HEK293 (cell line): ENCODE measurements around the gene COQ4.

Source experiments
- CTCF ChIA-PET: fragments of 350-600 bp; formaldehyde crosslinking; extraction: SDS; loops from one replicate; lab custom pipeline; 2021; ENCODE audit warnings: antibody characterized with exemption; lab: Yijun Ruan, JAX
- POLR2A ChIA-PET: fragments of 300-600 bp; formaldehyde crosslinking; extraction: SDS; loops from one replicate; lab custom pipeline; 2020; ENCODE audit warnings: antibody characterized with exemption, inconsistent platforms; lab: Yijun Ruan, JAX
- H3K27ac ChIP-seq: fragments of 200-500 bp; sonication (Bioruptor generic); 2 replicates; pipeline ENCODE4 v1.5.1; 2014; ENCODE audit warnings: low read depth, low read length, control low read depth, inconsistent platforms; ENCODE audit errors: extremely low read depth
- H3K36me3 ChIP-seq, 2 experiments: fragments of 200-500 bp in 1 of 2; sonication (Bioruptor generic) in 1 of 2; 1 replicate in 1 of 2; 2 replicates in 1 of 2; pipeline ENCODE4 v1.5.1; 2014 to 2017; ENCODE audit warnings: inconsistent platforms in 2 of 2, low read length in 2 of 2; ENCODE audit not compliant: control insufficient read depth in 2 of 2, insufficient read depth in 1 of 2
- H3K4me1 ChIP-seq: fragments of 200-500 bp; sonication (Bioruptor generic); 2 replicates; pipeline ENCODE4 v1.5.1; 2014; ENCODE audit warnings: mild to moderate bottlenecking, low read length, inconsistent platforms; ENCODE audit not compliant: control insufficient read depth, insufficient read depth
- H3K4me3 ChIP-seq: 2 replicates; pipeline ENCODE4 v1.5.1; 2011; ENCODE audit warnings: low read depth, mild to moderate bottlenecking, control low read depth, low read length, moderate library complexity
- H3K9me3 ChIP-seq: fragments of 200-500 bp; sonication (Bioruptor generic); 2 replicates; pipeline ENCODE4 v1.5.1; 2014; ENCODE audit warnings: low read depth, low read length, inconsistent platforms; ENCODE audit not compliant: control insufficient read depth, insufficient read depth
- GLI4 ChIP-seq: fragments of 450-650 bp; formaldehyde crosslinking; IDR thresholded peaks from 2 replicates; pipeline ENCODE4 v1.5.1; 2016; ENCODE audit warnings: missing biosample characterization, missing genetic modification characterization
- HOXA7 ChIP-seq: sonication (generic); formaldehyde crosslinking; IDR thresholded peaks from 2 replicates; pipeline ENCODE4 v1.8.1; 2022; ENCODE audit warnings: missing genetic modification reagents, borderline replicate concordance
- KLF1 ChIP-seq: fragments of 450-650 bp; formaldehyde crosslinking; IDR thresholded peaks from 2 replicates; pipeline ENCODE4 v1.5.1; 2016; ENCODE audit warnings: missing biosample characterization, missing genetic modification characterization
- KLF9 ChIP-seq: fragments of 450-650 bp; formaldehyde crosslinking; IDR thresholded peaks from 2 replicates; pipeline ENCODE4 v1.5.1; 2016; ENCODE audit warnings: missing biosample characterization, missing genetic modification characterization, low read depth
- SCRT2 ChIP-seq: fragments of 450-650 bp; formaldehyde crosslinking; IDR thresholded peaks from 2 replicates; pipeline ENCODE4 v1.5.1; 2016; ENCODE audit warnings: missing biosample characterization, missing genetic modification characterization
- TCF7L2 ChIP-seq: IDR thresholded peaks from 2 replicates; pipeline ENCODE4 v1.6.1; 2011; ENCODE audit warnings: low read depth, mild to moderate bottlenecking, inconsistent platforms, low read length, moderate library complexity, borderline replicate concordance
- YY1 ChIP-seq: fragments of 450-650 bp; formaldehyde crosslinking; IDR thresholded peaks from 2 replicates; pipeline ENCODE4 v1.5.1; 2018; ENCODE audit warnings: missing biosample characterization, missing genetic modification characterization
- YY2 ChIP-seq: fragments of 450-650 bp; formaldehyde crosslinking; IDR thresholded peaks from 2 replicates; pipeline ENCODE4 v1.5.1; 2016; ENCODE audit warnings: missing biosample characterization, missing genetic modification characterization
- ZBTB17 ChIP-seq: fragments of 450-650 bp; formaldehyde crosslinking; IDR thresholded peaks from 2 replicates; pipeline ENCODE4 v1.5.1; 2016; ENCODE audit warnings: missing biosample characterization, missing genetic modification characterization
- ZBTB20 ChIP-seq: fragments of 450-650 bp; formaldehyde crosslinking; IDR thresholded peaks from 2 replicates; pipeline ENCODE4 v1.5.1; 2016; ENCODE audit warnings: missing biosample characterization, missing genetic modification characterization
- ZEB2 ChIP-seq: fragments of 450-650 bp; formaldehyde crosslinking; IDR thresholded peaks from 2 replicates; pipeline ENCODE4 v1.5.1; 2016; ENCODE audit warnings: missing biosample characterization, missing genetic modification characterization
- ZNF157 ChIP-seq: fragments of 450-650 bp; formaldehyde crosslinking; IDR thresholded peaks from 2 replicates; pipeline ENCODE4 v1.5.1; 2016; ENCODE audit warnings: missing biosample characterization, missing genetic modification characterization
- ZNF174 ChIP-seq: fragments of 450-650 bp; formaldehyde crosslinking; IDR thresholded peaks from 2 replicates; pipeline ENCODE4 v1.5.0; 2017; ENCODE audit warnings: missing biosample characterization, mild to moderate bottlenecking, missing genetic modification characterization
- ZNF248 ChIP-seq: fragments of 450-650 bp; formaldehyde crosslinking; IDR thresholded peaks from 2 replicates; pipeline ENCODE4 v1.5.1; 2017; ENCODE audit warnings: missing biosample characterization, missing genetic modification characterization
- ZNF274 ChIP-seq, 2 experiments: fragments of 200-500 bp in 1 of 2; fragments of 450-650 bp in 1 of 2; sonication (Bioruptor generic) in 1 of 2; formaldehyde crosslinking in 1 of 2; IDR thresholded peaks; 2 replicates each; pipeline versions ENCODE4 v1.5.1 to v1.6.1; 2014 to 2016; ENCODE audit warnings: borderline replicate concordance in 1 of 2, inconsistent platforms in 1 of 2, low read length in 1 of 2, missing biosample characterization in 1 of 2, missing genetic modification characterization in 1 of 2
- ZNF404 ChIP-seq: fragments of 450-650 bp; formaldehyde crosslinking; IDR thresholded peaks from 2 replicates; pipeline ENCODE4 v1.5.1; 2017; ENCODE audit warnings: missing biosample characterization, missing genetic modification characterization
- ZNF48 ChIP-seq: fragments of 450-650 bp; formaldehyde crosslinking; IDR thresholded peaks from 2 replicates; pipeline ENCODE4 v1.5.1; 2016; ENCODE audit warnings: missing biosample characterization, missing genetic modification characterization
- ZNF501 ChIP-seq: fragments of 450-650 bp; formaldehyde crosslinking; IDR thresholded peaks from 2 replicates; pipeline ENCODE4 v1.5.1; 2016; ENCODE audit warnings: missing biosample characterization, missing genetic modification characterization
- ZNF596 ChIP-seq: fragments of 450-650 bp; IDR thresholded peaks from 2 replicates; pipeline ENCODE4 v1.5.0; 2018; ENCODE audit warnings: missing biosample characterization, mild to moderate bottlenecking, missing genetic modification characterization, moderate library complexity
- ZNF837 ChIP-seq: fragments of 450-650 bp; formaldehyde crosslinking; IDR thresholded peaks from 2 replicates; pipeline ENCODE4 v1.5.1; 2016; ENCODE audit warnings: missing biosample characterization, missing genetic modification characterization
- ZSCAN16 ChIP-seq: fragments of 450-650 bp; formaldehyde crosslinking; IDR thresholded peaks from 2 replicates; pipeline ENCODE4 v1.5.1; 2016; ENCODE audit warnings: missing biosample characterization, missing genetic modification characterization
- TF ChIP-seq, protein P1 (sequence below): fragments of 450-650 bp; formaldehyde crosslinking; IDR thresholded peaks from 2 replicates; pipeline ENCODE4 v1.5.1; 2017; ENCODE audit warnings: missing biosample characterization, missing genetic modification characterization
- TF ChIP-seq, protein P2 (sequence below): fragments of 450-650 bp; formaldehyde crosslinking; IDR thresholded peaks from 2 replicates; pipeline ENCODE4 v1.5.1; 2016; ENCODE audit warnings: missing biosample characterization, missing genetic modification characterization
- TF ChIP-seq, protein P3 (sequence below): IDR thresholded peaks from 2 replicates; pipeline ENCODE4 v1.6.1; 2011; ENCODE audit warnings: mild to moderate bottlenecking, low read depth, low read length, borderline replicate concordance
- TF ChIP-seq, protein P4 (sequence below): fragments of 450-650 bp; formaldehyde crosslinking; IDR thresholded peaks from 2 replicates; pipeline ENCODE4 v1.5.1; 2016; ENCODE audit warnings: missing biosample characterization, missing genetic modification characterization

Gene COQ4

DNA sequence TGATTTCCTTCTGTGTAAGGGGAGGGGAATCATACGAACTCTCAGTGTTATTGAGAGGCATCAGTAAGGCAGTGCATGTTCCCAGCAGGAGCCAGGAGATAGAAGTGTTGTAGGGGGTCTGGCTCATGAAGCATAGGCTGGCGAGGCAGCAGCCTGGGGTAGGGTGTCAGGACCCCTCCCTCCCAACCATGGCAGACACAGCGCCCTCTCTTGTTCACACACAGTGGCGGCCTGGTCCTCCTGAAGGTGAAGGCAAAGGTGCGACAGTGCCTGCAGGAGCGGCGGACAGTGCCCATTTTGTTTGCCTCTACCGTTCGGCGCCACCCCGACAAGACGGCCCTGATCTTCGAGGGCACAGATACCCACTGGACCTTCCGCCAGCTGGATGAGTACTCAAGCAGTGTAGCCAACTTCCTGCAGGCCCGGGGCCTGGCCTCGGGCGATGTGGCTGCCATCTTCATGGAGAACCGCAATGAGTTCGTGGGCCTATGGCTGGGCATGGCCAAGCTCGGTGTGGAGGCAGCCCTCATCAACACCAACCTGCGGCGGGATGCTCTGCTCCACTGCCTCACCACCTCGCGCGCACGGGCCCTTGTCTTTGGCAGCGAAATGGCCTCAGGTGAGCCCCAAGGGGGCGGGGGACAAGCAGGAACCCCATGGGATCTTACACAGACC, 22.4 kb downstream of the COQ4 start:
- H3K27ac ChIP-seq: no peak overlapping the region
- peaks cover 6 to 72% of the 10 kb centered on the region in 2 experiments; a peak in 2 of 3 replicates for H3K36me3 ChIP-seq
- no peak overlapping the region for H3K4me3 ChIP-seq
- CTCF ChIA-PET: interaction anchor here (0.7 to 1.3 kb wide), 3 partner anchors 15 to 49 kb away, joined by 3 to 9 read pairs (median 4); no protein-coding TSS in a partner anchor
- H3K9me3 ChIP-seq: no peaks in the 10 kb centered on the region
- H3K4me1 ChIP-seq: no peaks in the 10 kb centered on the region
- TF ChIP-seq, protein P1, sequence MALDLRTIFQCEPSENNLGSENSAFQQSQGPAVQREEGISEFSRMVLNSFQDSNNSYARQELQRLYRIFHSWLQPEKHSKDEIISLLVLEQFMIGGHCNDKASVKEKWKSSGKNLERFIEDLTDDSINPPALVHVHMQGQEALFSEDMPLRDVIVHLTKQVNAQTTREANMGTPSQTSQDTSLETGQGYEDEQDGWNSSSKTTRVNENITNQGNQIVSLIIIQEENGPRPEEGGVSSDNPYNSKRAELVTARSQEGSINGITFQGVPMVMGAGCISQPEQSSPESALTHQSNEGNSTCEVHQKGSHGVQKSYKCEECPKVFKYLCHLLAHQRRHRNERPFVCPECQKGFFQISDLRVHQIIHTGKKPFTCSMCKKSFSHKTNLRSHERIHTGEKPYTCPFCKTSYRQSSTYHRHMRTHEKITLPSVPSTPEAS (tag by site-specific recombination): no peak
- no peak for TF ChIP-seq ZBTB17 (tag by site-specific recombination)
- TF ChIP-seq SCRT2 (tag by site-specific recombination): no peak
- TF ChIP-seq, protein P2, sequence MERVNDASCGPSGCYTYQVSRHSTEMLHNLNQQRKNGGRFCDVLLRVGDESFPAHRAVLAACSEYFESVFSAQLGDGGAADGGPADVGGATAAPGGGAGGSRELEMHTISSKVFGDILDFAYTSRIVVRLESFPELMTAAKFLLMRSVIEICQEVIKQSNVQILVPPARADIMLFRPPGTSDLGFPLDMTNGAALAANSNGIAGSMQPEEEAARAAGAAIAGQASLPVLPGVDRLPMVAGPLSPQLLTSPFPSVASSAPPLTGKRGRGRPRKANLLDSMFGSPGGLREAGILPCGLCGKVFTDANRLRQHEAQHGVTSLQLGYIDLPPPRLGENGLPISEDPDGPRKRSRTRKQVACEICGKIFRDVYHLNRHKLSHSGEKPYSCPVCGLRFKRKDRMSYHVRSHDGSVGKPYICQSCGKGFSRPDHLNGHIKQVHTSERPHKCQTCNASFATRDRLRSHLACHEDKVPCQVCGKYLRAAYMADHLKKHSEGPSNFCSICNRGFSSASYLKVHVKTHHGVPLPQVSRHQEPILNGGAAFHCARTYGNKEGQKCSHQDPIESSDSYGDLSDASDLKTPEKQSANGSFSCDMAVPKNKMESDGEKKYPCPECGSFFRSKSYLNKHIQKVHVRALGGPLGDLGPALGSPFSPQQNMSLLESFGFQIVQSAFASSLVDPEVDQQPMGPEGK (tag by site-specific recombination): no peak
- TF ChIP-seq ZNF501 (tag by site-specific recombination): no peak
- TF ChIP-seq ZNF157: no peak
- TF ChIP-seq, protein P3, sequence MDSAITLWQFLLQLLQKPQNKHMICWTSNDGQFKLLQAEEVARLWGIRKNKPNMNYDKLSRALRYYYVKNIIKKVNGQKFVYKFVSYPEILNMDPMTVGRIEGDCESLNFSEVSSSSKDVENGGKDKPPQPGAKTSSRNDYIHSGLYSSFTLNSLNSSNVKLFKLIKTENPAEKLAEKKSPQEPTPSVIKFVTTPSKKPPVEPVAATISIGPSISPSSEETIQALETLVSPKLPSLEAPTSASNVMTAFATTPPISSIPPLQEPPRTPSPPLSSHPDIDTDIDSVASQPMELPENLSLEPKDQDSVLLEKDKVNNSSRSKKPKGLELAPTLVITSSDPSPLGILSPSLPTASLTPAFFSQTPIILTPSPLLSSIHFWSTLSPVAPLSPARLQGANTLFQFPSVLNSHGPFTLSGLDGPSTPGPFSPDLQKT: no peak
- TF ChIP-seq ZNF837 (tag by site-specific recombination): no peak
- no peak for TF ChIP-seq TCF7L2
- TF ChIP-seq YY1: no peak
- TF ChIP-seq ZNF274 (IDR thresholded peaks at IDR 0.05; ENCODE audit: low read length): no peak
- TF ChIP-seq ZNF274 (tag by site-specific recombination; IDR thresholded peaks at IDR 0.05; ENCODE audit: borderline replicate concordance): no peak
- no peak for TF ChIP-seq ZNF404
- TF ChIP-seq KLF1 (tag by site-specific recombination): no peak
- POLR2A ChIA-PET: interaction anchor here (0.5 kb wide), 1 partner anchor 609 kb away, joined by 3 read pairs; no protein-coding TSS in a partner anchor

DNA sequence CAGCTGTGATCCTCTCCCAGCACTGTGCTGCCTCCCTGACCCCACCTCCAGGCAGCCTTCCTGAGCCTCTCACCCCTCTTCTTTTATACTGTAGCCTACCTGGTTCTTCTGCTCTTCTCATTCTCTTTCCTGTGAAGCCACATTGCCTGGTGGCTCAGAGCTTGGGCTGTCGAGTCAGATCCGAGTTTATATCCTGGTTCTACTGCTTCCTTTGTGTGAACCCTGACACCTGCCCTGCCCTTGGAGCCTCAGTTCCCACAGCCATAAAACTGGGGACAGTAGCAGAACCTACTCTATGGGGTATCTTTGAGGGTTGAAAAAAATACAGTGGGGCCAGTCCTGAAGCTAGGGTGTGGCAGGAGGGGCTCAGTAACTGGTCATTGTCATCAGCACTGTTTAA, 26.5 kb downstream of the COQ4 start:
- CTCF ChIA-PET: interaction anchor here (0.9 to 1.2 kb wide), 2 partner anchors 13 to 89 kb away, joined by 4 to 5 read pairs; no protein-coding TSS in a partner anchor

More for the DNA sequence above, 26.5 kb downstream of the COQ4 start:
- no peaks in the 10 kb centered on the region for H3K4me1 ChIP-seq
- no peaks in the 10 kb centered on the region for H3K9me3 ChIP-seq
- H3K4me3 ChIP-seq: no peak overlapping the region
- no peak for TF ChIP-seq ZEB2 (tag by site-specific recombination)
- no peak for TF ChIP-seq TCF7L2
- no peak for TF ChIP-seq ZBTB17 (tag by site-specific recombination)
- TF ChIP-seq ZNF596: no peak
- TF ChIP-seq GLI4: no peak
- TF ChIP-seq, protein P4, sequence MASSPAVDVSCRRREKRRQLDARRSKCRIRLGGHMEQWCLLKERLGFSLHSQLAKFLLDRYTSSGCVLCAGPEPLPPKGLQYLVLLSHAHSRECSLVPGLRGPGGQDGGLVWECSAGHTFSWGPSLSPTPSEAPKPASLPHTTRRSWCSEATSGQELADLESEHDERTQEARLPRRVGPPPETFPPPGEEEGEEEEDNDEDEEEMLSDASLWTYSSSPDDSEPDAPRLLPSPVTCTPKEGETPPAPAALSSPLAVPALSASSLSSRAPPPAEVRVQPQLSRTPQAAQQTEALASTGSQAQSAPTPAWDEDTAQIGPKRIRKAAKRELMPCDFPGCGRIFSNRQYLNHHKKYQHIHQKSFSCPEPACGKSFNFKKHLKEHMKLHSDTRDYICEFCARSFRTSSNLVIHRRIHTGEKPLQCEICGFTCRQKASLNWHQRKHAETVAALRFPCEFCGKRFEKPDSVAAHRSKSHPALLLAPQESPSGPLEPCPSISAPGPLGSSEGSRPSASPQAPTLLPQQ (tag by site-specific recombination): no peak
- TF ChIP-seq YY2 (tag by site-specific recombination): no peak
- no peak for TF ChIP-seq HOXA7 (CRISPR knock-in tag)
- TF ChIP-seq ZNF48 (tag by site-specific recombination): no peak
- no peak for TF ChIP-seq ZBTB20 (tag by site-specific recombination)
- TF ChIP-seq ZNF248 (tag by site-specific recombination): no peak
- TF ChIP-seq ZNF274 (IDR thresholded peaks at IDR 0.05; ENCODE audit: low read length): no peak
- TF ChIP-seq ZNF274 (tag by site-specific recombination; IDR thresholded peaks at IDR 0.05; ENCODE audit: borderline replicate concordance): no peak
- TF ChIP-seq ZNF174 (tag by site-specific recombination): no peak
- TF ChIP-seq KLF9: no peak
- TF ChIP-seq ZSCAN16 (tag by site-specific recombination): no peak
- no peak overlapping the region for H3K27ac ChIP-seq
- peaks cover 6 to 74% of the 10 kb centered on the region in 2 experiments; a peak in 2 of 3 replicates for H3K36me3 ChIP-seq
- POLR2A ChIA-PET: interaction anchor here (1.8 kb wide), 1 partner anchor 13 kb away, joined by 4 read pairs; no protein-coding TSS in a partner anchor
